Activated CD4-positive, alpha-beta T cell treated with anti-CD3 and anti-CD28 coated beads, Interleukin-2, amount 50 U/mL, for 24 hours (primary cell): Measurements from ENCODE around the gene CFDP1.

Experiments
- DNase-seq, 2 donors: peaks; one replicate each; pipeline ENCODE4 v3.0.0-alpha.2; 2020; ENCODE audit warnings: low read depth in 1 of 2, low spot score in 1 of 2

The CFDP1 gene

DNA sequence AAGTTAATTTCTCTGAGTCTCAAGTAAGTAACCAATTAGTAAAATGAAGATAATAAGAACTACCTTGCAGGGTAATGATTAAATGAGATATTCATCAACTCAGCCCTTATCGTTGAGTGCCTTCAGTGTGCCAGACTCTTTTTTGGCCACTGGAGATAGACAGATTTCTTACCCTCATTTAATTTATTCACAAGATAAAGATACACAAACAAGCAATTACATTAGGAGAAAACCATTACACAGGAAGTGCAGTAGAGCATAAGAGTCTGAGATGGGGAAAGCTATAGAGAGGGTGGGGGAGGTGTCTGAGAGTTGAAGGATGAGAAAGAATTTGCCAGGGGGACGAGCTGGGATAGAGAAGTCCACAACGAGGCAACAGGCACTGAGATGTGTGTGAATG lies 109.4 kb downstream of the CFDP1 start:
- no peak for DNase-seq

- no peak for DNase-seq
Measured at GRCh38 chr16:75323198-75323597, 110.1 kb downstream of the CFDP1 start.

- DNase-seq, result no peak
Measured at GRCh38 chr16:75322740-75323139, 110.6 kb downstream of the CFDP1 start.

GRCh38 chr16:75320435-75320834 lies 112.9 kb downstream of the CFDP1 start:
- no peak for DNase-seq

DNA sequence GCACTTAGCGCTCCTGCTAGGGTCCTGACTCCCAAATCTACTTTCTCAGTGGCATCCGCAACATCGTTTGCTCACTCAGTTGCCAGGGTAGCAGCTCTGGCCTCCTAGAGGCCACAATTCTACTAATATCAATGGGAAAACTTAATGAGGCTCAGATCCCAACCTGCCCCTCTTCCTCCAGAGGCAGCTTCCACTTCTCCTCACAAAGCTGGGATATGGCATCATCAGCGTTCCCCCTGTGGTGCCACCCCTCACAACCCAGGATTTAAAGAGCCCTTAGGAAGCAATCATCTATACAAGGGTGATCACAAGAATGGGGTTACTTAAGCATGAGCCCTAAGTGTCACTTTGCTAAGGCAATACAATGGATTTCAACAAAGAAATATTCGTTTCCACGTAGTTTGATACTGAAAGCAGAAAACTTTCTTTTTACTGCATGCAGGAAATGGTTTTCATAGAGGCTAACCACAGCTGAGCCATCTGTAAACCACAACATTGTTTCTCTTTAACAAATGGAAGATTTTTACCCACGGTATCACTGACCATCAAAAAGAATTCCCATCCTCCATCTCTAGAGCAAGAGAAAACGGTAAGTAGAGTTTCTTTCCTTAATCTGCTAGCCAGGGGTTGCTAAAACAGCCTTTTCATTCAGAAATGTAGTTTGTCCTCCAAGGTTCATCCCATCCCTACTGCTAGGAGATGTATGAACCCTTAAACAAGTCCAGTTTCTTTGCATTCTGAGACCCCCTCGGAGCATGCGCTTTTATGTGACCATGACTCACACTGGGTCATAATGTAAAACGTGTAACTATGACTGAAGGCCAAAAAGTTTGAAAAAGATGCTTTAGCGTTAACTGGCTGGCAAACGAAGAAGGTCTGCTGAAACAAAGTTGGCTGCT lies 113.5 kb downstream of the CFDP1 start:
- DNase-seq, result no peak

DNA sequence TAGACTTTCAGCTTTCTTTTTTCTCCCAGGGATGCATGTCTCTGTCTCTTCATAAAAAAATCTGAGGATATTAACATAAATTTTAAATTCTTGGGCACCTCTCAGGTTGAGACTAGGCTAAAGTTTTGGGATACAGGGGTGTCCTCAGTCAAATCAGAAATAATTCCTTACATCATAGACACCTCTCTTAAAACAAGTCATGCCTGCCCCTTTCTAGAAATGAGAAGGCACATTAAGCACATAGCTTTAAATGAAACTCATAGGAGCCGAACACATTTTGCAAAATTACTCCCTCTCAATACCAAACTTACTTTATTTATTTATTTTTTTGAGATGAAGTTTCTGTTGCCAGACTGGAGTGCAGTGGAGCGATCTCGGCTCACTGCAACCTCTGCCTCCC lies 114.6 kb downstream of the CFDP1 start:
- no peak for DNase-seq

GRCh38 chr16:75317532-75317931 lies 115.8 kb downstream of the CFDP1 start:
- DNase-seq, result no peak

- no peak for DNase-seq
Measured at GRCh38 chr16:75317101-75317522, 116.2 kb downstream of the CFDP1 start.

DNA sequence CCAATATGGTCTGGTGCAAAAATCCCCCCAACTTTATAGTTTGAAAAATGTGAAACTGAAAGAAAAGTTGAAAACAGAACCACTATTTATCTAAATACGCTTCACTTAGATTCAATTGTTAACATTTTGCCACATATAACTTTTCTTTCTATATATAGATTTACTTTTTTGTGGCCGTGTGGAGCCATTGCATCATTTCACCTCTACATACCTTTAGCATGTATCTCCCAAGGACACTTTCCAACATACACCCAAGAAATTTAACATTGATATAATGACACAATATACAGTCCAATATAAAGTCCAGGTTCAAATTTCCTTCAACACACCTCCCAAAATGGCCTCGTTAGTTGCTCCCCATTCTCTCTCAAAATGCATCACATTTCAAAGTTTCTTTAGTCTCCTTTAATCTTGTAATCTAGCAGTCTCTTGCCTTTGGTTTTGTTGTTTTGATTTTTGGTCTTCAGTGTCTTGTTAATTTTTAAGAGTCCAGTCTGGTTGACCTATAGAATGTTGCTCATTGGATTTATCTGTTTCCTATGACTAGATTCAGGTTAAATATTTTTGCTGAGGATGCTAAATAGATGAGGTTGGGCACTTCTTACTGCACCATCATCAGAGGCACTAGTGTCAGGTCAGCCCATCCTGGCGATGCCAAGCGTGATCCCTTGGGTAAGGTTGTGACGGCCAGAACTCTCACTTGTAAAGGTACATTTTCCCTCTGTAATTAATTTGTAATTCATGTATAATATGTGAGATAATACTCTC lies 117.6 kb downstream of the CFDP1 start:
- no peak for DNase-seq

DNA sequence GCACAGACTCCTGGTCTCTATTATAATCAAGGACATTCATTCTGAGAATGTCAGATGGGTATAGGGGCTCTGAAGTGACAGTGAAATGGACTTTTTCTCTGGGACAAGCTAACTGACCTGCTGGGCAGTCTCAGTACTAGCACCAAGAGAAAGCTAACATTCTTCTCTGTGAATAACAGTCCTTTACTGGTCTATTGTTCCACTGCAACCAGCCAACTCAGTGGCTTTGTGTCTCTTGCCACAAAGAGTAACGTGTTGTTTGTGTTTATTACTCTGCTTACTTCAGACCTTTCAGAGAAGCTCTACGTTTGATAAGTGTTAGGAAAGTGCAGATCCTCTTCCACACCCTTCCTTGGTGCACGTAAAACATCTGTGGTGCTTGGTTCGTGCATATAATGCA lies 120.4 kb downstream of the CFDP1 start:
- DNase-seq, result no peak

DNA sequence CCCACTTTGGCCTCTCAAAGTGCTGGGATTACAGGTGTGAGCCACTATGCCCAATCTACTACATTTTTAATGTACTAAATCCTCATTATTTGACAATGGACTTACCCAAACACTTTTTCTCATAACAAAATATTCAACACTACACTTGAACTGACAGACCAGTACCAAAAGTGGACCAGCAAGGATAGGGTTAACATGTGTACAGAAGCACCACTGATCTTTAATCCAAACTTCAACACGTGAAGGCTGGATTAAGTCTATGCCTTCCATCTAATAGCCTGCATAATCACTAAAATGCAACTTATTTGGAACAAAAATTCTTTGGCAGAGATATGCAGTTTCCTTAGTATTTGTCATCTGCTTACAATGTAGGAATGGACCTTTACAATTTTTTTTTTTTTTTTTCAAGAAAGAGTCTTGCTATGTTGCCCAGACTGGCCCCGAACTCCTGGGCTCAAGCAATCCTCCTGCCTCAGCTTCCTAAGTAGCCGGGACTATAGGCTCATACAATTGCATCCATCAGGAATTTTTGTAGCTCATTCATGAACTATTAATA lies 121.8 kb downstream of the CFDP1 start:
- no peak for DNase-seq

DNA sequence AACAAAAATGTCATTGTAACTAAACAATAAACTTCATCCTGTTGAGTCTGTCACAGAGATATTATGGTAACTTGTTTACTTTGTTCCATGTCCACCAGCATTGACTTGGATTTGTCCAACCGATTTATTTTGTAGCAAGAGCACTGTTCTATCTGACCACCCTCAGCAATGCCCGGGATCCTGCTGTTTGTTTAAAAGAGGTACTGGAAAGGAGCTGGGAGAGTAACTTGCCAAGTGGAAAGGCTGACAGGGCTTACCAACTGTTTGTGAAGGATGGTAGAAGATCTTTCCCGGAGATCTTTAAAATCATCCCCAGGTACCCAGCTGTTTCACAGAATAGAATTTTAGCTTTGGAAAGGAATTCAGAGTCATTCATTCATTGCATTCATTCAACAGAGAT lies 122.8 kb downstream of the CFDP1 start:
- no peak for DNase-seq

GRCh38 chr16:75309899-75310430 lies 123.3 kb downstream of the CFDP1 start:
- DNase-seq, result no peak

- no peak for DNase-seq
Measured at GRCh38 chr16:75309156-75309555, 124.1 kb downstream of the CFDP1 start.

GRCh38 chr16:75308011-75308410 lies 125.3 kb downstream of the CFDP1 start:
- DNase-seq, result no peak

- DNase-seq, result no peak
Measured at GRCh38 chr16:75307506-75307905, 125.8 kb downstream of the CFDP1 start.

DNA sequence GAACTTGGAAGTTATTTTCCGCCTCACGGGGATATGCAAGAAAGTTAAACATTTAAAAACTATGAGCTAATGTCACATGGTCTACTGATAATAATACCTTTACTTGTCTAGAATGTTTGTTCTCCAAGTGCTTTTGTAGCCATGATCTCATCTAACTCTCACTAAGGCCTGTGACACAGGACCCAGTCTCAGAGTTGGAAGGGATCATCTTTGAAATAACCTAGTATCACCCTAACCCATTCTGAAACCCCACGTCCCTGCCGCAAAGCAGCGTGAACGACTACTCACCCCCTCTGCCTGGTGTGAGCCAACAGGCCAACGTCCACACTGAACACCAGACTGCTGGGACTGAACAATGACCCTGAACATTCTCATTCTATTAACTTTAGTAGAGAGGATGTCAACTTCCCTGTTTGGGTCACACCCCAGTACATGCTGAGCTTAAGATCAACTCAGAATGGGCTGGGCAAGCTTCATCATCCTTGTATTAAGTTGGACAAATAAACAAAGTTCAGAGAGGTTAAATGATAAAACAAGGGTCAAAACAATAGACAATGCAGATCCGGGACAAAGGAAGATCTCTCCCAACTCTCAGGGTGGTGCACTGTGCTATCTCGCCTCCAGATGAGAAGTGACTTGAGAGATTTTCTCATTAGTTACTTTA lies 127.1 kb downstream of the CFDP1 start:
- no peak for DNase-seq

DNA sequence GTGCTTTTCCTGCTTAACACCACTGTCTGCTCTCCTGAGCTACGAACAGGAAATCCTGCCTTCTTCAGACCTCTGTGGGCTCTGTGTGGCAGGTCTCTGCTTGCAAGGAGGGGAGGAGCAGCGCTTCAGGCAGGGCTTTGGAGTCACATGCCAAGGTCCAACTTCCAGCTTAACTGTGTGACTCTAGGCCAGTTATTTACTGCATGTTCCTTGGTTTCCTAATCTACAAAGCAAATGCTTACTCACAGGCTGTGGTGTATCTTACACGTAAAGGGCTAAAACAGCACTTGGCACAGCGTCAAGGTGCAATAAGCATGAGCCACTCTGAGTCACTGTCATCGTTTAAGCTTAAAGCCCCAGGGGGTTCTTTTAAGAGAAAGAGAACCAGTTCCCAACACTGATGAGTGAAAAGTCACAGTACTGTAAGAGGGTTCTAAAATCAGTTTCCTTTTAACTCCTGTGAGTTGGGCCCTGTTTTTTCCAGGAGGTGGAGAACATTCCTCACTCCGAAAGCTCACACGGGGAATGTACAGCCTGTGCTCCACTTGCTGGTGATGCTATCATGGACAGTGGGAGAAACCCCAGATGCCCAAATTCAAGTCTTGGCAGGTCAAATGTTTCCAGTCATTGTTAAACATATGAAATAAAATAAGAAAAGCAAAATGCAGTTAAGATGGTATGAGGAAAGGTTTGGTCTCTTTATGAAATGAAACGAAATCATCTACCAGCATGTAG lies 127.8 kb downstream of the CFDP1 start:
- DNase-seq, result peak in 1 of 2 donors; percentile 67

- DNase-seq, result no peak
Measured at GRCh38 chr16:75304521-75305363, 128.6 kb downstream of the CFDP1 start.

DNA sequence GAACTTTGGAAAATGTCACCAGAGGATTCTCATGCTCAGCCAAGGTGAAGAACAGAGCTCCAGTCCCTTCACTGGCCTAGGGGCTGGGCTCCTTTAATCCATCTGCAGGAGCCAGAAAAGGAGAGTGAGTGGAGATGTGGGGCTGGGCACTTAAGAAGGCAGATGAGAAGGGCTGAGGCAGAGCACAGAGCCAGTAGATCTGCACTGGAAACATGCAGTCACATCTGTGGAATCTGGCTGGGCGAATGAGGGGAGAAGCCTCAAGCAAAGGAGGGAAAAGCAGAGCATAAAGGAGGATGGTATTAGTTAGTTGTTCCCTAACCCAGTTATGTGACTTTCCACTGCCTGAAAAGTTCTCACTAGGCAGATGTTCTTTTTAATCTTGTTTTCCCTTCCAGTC lies 131.5 kb downstream of the CFDP1 start:
- no peak for DNase-seq
